GM13976 (cell line): ENCODE results near the gene PTPRE.

ENCODE experiments used
- DNase-seq: peaks from one replicate; pipeline ENCODE4 v3.0.0; 2012; ENCODE audit warnings: low spot score
- in situ Hi-C: fragments of 300-500 bp; cut with MboI; formaldehyde crosslinking; loops from one replicate; pipeline ENCODE4 v1.12.0; 2022; ENCODE audit warnings: low sequenced_read_pairs, mixed read lengths, inconsistent platforms; ENCODE audit not compliant: unreplicated experiment
- TF ChIP-seq, protein P1 (sequence below): IDR thresholded peaks from 2 replicates; pipeline ENCODE4 v1.5.1; 2012; ENCODE audit warnings: borderline replicate concordance, mild to moderate bottlenecking; ENCODE audit not compliant: insufficient read depth; ENCODE audit errors: extremely low read depth, missing control alignments, control extremely low read depth

PTPRE gene

GRCh38 chr10:127919418-127920271 lies 12.7 kb downstream of the PTPRE start:
- no peak for DNase-seq
- TF ChIP-seq, protein P1, sequence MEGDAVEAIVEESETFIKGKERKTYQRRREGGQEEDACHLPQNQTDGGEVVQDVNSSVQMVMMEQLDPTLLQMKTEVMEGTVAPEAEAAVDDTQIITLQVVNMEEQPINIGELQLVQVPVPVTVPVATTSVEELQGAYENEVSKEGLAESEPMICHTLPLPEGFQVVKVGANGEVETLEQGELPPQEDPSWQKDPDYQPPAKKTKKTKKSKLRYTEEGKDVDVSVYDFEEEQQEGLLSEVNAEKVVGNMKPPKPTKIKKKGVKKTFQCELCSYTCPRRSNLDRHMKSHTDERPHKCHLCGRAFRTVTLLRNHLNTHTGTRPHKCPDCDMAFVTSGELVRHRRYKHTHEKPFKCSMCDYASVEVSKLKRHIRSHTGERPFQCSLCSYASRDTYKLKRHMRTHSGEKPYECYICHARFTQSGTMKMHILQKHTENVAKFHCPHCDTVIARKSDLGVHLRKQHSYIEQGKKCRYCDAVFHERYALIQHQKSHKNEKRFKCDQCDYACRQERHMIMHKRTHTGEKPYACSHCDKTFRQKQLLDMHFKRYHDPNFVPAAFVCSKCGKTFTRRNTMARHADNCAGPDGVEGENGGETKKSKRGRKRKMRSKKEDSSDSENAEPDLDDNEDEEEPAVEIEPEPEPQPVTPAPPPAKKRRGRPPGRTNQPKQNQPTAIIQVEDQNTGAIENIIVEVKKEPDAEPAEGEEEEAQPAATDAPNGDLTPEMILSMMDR = no peak
- in situ Hi-C loops = no loop called here

DNA sequence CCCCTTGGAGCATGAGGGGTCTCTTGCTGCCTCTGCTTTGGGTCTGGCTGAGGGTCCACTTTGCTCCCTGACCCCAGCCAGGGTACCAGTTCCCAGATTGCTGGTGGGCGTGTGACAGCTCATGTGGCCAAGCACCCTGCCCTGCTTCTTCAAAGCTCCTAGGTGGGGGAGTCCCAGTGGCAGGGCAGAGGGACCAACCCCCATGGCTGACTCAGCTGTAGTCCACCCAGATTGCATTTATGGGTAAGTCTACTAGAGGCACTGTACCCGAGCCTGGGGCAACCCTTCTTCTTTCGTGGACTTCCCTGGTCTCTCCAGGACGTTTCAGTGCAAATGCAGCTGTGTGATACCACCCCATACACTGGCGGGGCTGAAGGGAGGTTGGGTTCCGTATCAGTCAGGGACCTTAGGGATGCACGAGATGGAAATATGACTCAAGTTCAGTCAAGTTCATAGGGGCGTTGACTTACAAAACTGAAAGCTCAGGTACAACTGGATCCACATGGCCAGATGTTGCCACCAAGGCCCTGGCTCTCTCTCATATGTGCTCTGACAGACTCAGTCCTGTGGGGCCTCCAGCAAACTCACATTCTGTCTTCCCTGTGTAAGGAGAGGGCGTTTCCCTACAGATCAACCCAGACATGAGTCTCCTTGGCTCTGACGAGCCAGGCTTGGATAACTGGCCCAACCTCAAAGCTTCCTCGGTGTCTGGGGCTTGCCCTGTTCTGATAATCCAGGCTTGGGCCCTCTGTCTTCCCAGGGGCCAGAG lies 13.6 kb downstream of the PTPRE start:
- TF ChIP-seq, protein P1 = no peak
- no peak for DNase-seq
- in situ Hi-C loops = no loop called here

GRCh38 chr10:127921075-127921752 lies 14.3 kb downstream of the PTPRE start:
- in situ Hi-C loops = no loop called here
- DNase-seq = no peak
- TF ChIP-seq, protein P1 = no peak

- in situ Hi-C loops = no loop called here
- TF ChIP-seq, protein P1 = no peak
- DNase-seq = no peak
Measured at GRCh38 chr10:127921753-127922145, 14.8 kb downstream of the PTPRE start.

GRCh38 chr10:127922206-127922605 lies 15.3 kb downstream of the PTPRE start:
- TF ChIP-seq, protein P1 = no peak
- DNase-seq = no peak
- in situ Hi-C loops = no loop called here

DNA sequence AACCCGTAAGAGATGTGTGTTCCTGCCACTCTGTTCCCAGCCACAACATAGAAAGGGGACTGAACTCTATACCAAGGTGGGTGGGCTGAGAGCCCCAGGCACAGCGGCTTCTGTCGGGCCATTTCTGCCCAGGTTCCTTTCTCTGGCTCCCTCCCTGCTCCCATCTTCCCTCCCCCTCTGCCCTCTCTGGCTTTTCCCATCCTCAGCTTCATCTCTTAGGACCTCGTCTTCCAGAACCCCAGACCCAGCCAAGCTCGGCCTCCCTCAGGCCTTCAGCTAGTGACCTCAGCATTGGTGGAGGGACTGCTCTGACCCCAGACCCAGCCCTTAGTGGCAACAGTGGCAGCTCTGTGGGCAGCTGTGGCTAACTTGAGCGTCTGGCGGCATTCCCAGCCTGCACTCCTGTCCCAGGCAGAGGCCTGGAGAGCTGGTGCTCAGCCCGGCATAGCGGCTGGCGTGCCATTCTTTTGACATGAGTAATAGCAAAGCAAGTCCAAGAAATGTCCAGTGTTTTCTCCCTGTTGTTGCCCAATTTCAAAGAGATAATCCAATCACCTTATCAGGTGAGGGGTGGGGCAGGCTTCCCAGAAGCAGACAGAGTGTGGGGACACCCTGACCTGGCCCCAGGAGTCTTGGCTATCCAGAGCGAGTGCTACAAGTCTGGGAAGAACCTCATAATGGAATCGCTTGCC lies 15.9 kb downstream of the PTPRE start:
- no peak for DNase-seq
- in situ Hi-C loops = no loop called here
- TF ChIP-seq, protein P1 = no peak
